Tongue (tissue), 2 donors: Measurements from ENCODE around the gene DNAJA1. TPM values are rescaled to one million over a fixed set of nuclear protein-coding genes. Genes with fewer than 3 reads are reported as not detected.
"Not testable (repeated sequence)": the region's sequence is repeated elsewhere in the genome, so short reads cannot be mapped to it uniquely, and the experiment has no call there.

Source experiments
- DNase-seq: peaks from one replicate; pipeline ENCODE4 v3.0.0-alpha.2; 2015
- total RNA-seq: library from RNA; depleted of rRNA; stranded (reverse); fragments of >200 nt; gene quantifications from one replicate; pipeline ENCODE4 v1.2.3, GENCODE V29; 2014

The DNAJA1 gene
- total RNA-seq, 1 donor from 2014 or later: 80.9 TPM

- no peak for DNase-seq
These were observed 57.1 kb downstream of the DNAJA1 start for GRCh38 chr9:33082128-33082527.

DNA sequence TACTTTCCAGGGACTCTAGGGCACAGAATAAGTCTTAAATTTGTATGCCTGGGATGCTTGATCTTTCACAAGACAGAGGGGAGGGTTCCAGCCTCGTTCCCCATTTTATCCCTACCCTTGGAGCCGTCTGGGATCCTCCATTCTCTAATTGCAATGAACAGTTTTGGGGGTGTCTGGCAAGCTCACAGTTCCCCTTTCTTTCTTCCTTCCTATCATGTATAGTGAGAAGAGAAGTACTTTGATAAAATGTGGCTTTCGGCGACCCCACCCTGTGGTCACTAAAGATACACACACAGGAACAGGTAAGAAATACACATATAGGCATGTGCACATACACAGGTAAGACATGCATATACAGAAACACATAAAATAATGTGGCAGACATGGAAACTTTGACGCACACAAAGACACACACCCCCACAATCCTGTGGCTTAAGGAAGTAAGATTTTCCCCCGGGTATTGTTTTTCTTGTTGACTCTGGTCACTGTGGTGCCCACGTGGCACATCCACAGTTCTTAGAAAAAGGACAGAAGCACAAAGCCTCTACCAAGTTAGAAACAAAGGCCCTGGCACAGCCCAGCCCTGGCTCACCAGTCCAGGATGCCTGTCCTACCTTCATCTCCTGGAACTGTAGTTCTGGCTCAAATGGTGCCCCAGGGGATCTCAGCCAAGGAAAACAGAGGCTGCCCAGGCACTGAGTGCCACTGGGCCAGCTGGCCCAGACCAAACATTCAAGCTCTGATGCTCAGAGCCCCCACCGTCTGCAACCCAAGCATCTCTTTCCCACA lies 57.7 kb downstream of the DNAJA1 start:
- no peak for DNase-seq

DNA sequence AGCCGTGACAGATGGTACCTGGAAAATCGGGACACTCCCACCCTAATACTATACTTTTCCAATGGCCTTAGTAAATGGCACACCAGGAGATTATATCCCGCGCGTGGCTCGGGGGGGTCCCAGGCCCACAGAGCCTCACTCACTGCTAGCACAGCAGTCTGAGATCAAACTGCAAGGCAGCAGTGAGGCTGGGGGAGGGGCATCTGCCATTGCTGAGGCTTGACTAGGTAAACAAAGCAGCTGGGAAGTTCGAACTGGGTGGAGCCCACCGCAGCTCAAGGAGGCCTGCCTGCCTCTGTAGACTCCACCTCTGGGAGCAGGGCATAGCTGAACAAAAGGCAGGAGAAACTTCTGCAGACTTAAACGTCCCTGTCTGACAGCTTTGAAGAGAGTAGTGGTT lies 60.6 kb downstream of the DNAJA1 start:
- not testable (repeated sequence) for DNase-seq

Other genes with a start within 250 kb of the DNAJA1 start
- 2.1 TPM for gene TMEM215, start 241.7 kb upstream of the DNAJA1 start, total RNA-seq
- gene APTX, start 23.6 kb upstream of the DNAJA1 start, total RNA-seq: 22.7 TPM
- 31.9 TPM for gene SMU1, start 51.4 kb downstream of the DNAJA1 start, total RNA-seq
- gene B4GALT1, start 142.1 kb downstream of the DNAJA1 start, total RNA-seq: 30.1 TPM
- gene SPINK4, start 214.9 kb downstream of the DNAJA1 start, total RNA-seq: not detected
- 141 TPM for gene BAG1, start 239.4 kb downstream of the DNAJA1 start, total RNA-seq
- gene CHMP5, start 239.8 kb downstream of the DNAJA1 start, total RNA-seq: 69.5 TPM